Measurements from ENCODE around the gene RAB28. TPM values are rescaled to one million over a fixed set of nuclear protein-coding genes. Genes with fewer than 3 reads are reported as not detected.

RAB28 gene
- total and polyA plus RNA-seq, 2 of the 8 experiments (the other 6 are each of a cell fraction or from before 2014, with no cell fraction given), result 16.0 to 18.7 TPM

DNA sequence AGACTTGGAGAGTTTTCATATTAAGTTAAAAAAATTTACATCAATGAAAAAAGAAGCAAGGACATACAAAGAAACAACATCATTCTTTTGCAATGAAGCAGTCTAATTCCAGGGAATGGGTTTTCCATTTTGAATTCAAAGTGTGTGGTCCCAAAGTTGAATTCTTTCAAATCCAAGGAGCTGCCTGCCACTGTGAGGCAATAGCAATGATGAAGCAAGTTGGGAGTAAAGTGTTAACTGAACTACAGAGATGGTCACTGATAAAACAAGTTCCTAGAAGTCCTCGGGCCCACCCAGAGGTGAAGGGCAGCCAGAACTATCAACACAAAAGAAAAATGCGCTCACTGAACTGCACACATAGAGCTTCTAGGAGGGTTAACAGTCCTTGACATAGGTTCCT lies 115.9 kb downstream of the RAB28 start:
- Histone ChIP-seq H3K4me1 (replicated peaks in 1 of 4; ENCODE audit: control insufficient read depth in 3 of 4, insufficient read depth in 4 of 4, low read length in 3 of 4) (no peaks in the 10 kb centered on the region), H3K79me1 (ENCODE audit: low read depth, low read length) (no peaks in the 10 kb centered on the region), H3K27me3 (replicated peaks in 1 of 4; ENCODE audit: control insufficient read depth in 3 of 4, extremely low read depth in 1 of 4, insufficient read depth in 3 of 4, low read length in 3 of 4) (no peaks in the 10 kb centered on the region), H2BK5ac (ENCODE audit: low read depth, low read length) (no peak overlapping the region), H4K5ac (ENCODE audit: insufficient read length, low read depth, low read length) (no peak overlapping the region), H3K14ac (ENCODE audit: insufficient read length) (no peak overlapping the region), H3K56ac (replicated peaks; ENCODE audit: insufficient read length, low read depth, low read length) (no peak overlapping the region), H2BK120ac (replicated peaks; ENCODE audit: low read depth, low read length) (no peak overlapping the region), H3K27ac (ENCODE audit: low read depth, low read length) (no peak overlapping the region), H2BK12ac (ENCODE audit: low read depth, low read length) (no peak overlapping the region), H4K91ac (replicated peaks; ENCODE audit: insufficient read length, low read length) (no peak overlapping the region), H2AFZ (ENCODE audit: low read length) (no peak overlapping the region), H3K23me2 (ENCODE audit: low read depth, low read length) (no peaks in the 10 kb centered on the region), H3K23ac (ENCODE audit: insufficient read length) (no peak overlapping the region), H3K4me2 (ENCODE audit: insufficient read depth in 1 of 2, low read depth in 2 of 2, low read length in 2 of 2) (no peak overlapping the region), H3K79me2 (ENCODE audit: control insufficient read depth in 1 of 2, insufficient read depth in 2 of 2, low read length in 2 of 2) (no peaks in the 10 kb centered on the region), H3K36me3 (ENCODE audit: control insufficient read depth in 2 of 4, insufficient read depth in 4 of 4, low read length in 3 of 4) (no peaks in the 10 kb centered on the region), H2BK15ac (ENCODE audit: low read length) (no peak overlapping the region), H4K8ac (ENCODE audit: extremely low read depth, insufficient read depth, low read length) (no peak overlapping the region), H3K9ac (replicated peaks in 1 of 4; ENCODE audit: extremely low read depth in 1 of 4, low read depth in 3 of 4, low read length in 3 of 4) (no peak overlapping the region), H3K18ac (ENCODE audit: extremely low read depth, low read length) (no peak overlapping the region), H2AK5ac (ENCODE audit: low read depth, low read length) (no peak overlapping the region), H3K4ac (replicated peaks; ENCODE audit: insufficient read length, low read depth, low read length) (no peak overlapping the region), H4K20me1 (replicated peaks in 1 of 2; ENCODE audit: control insufficient read depth in 1 of 2, insufficient read depth in 2 of 2, low read length in 2 of 2) (no peaks in the 10 kb centered on the region), H3K9me3 (ENCODE audit: insufficient read depth in 2 of 2, low read depth in 1 of 2, low read length in 1 of 2) (no peaks in the 10 kb centered on the region), H2BK20ac (ENCODE audit: low read length) (no peak overlapping the region), H3K4me3 (ENCODE audit: extremely low read depth in 1 of 4, insufficient read depth in 2 of 4, low read depth in 3 of 4, low read length in 4 of 4) (no peak overlapping the region)
- DNase-seq (ENCODE audit: low read depth in 1 of 2, low spot score in 2 of 2) (no peak), FAIRE-seq (no peak)
- 95% methylated on average over 2 of the region's 2 CpGs; no CpG with 5 or more reads in 1 of the 2 experiments for WGBS, 2 experiments (ENCODE audit: extremely low coverage in 1 of 2, insufficient coverage in 1 of 2, insufficient read length in 1 of 2, insufficient replicate concordance in 2 of 2, low coverage in 1 of 2, low lambda C conversion rate in 2 of 2, missing lambda C conversion rate in 1 of 2)
- CTCF ChIA-PET (ENCODE audit: partially characterized antibody), result interaction anchor here (0.7 to 2.4 kb wide), 2 partner anchors 62 to 120 kb away, joined by 4 to 9 read pairs; no protein-coding TSS in a partner anchor
- POLR2A ChIA-PET (ENCODE audit: partially characterized antibody), result interaction anchor here (0.7 kb wide), 1 partner anchor 214 kb away, joined by 3 read pairs; no protein-coding TSS in a partner anchor
- no peak for TF ChIP-seq TEAD4 (IDR thresholded peaks at IDR 0.05; ENCODE audit: low read depth, low read length)
- TF ChIP-seq RAD21 (IDR thresholded peaks at IDR 0.05 in 1 of 2, conservative IDR thresholded peaks at IDR 0.05 in 1 of 2; ENCODE audit: low read depth in 2 of 2, low read length in 2 of 2), result no peak
- TF ChIP-seq ASH2L (IDR thresholded peaks at IDR 0.05; ENCODE audit: low read length), result no peak
- TF ChIP-seq SIRT6 (IDR thresholded peaks at IDR 0.05; ENCODE audit: low read length), result no peak
- no peak for TF ChIP-seq CBX8 (IDR thresholded peaks at IDR 0.05; ENCODE audit: borderline replicate concordance, low read depth, low read length)
- no peak for TF ChIP-seq KDM5A (IDR thresholded peaks at IDR 0.05; ENCODE audit: low read length)
- TF ChIP-seq KDM4A (IDR thresholded peaks at IDR 0.05; ENCODE audit: low read depth, low read length, severe bottlenecking), result no peak
- TF ChIP-seq MAFK (IDR thresholded peaks at IDR 0.05; ENCODE audit: low read depth, low read length), result no peak
- no peak for TF ChIP-seq POLR2AphosphoS5 (IDR thresholded peaks at IDR 0.05; ENCODE audit: low read depth, low read length)
- TF ChIP-seq RXRA (IDR thresholded peaks at IDR 0.05; ENCODE audit: insufficient read depth, low read depth, low read length), result no peak
- TF ChIP-seq, protein P1, sequence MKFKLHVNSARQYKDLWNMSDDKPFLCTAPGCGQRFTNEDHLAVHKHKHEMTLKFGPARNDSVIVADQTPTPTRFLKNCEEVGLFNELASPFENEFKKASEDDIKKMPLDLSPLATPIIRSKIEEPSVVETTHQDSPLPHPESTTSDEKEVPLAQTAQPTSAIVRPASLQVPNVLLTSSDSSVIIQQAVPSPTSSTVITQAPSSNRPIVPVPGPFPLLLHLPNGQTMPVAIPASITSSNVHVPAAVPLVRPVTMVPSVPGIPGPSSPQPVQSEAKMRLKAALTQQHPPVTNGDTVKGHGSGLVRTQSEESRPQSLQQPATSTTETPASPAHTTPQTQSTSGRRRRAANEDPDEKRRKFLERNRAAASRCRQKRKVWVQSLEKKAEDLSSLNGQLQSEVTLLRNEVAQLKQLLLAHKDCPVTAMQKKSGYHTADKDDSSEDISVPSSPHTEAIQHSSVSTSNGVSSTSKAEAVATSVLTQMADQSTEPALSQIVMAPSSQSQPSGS (IDR thresholded peaks at IDR 0.05; ENCODE audit: low read length), result no peak
- no peak for TF ChIP-seq NANOG (IDR thresholded peaks at IDR 0.05; ENCODE audit: insufficient read depth, low read depth, low read length, poor library complexity, severe bottlenecking)
- no peak for TF ChIP-seq FOSL1 (IDR thresholded peaks at IDR 0.05; ENCODE audit: insufficient read depth, low read depth, low read length)

All from H1 (cell line).